Neural progenitor cell (in vitro differentiated cells): ENCODE data around the gene ZNF827.

ENCODE experiments used
- CTCF ChIP-seq: fragments of 200-600 bp; sonication (generic); IDR thresholded peaks from 2 replicates; pipeline ENCODE4 v1.5.1; 2017; ENCODE audit warnings: antibody characterized with exemption, mild to moderate bottlenecking
- EZH2 ChIP-seq: fragments of 200-600 bp; sonication (generic); IDR thresholded peaks from 2 replicates; pipeline ENCODE4 v1.6.1; 2017; ENCODE audit warnings: antibody characterized with exemption, mild to moderate bottlenecking, moderate library complexity
- EZH2phosphoT487 ChIP-seq: fragments of 200-600 bp; sonication (generic); IDR thresholded peaks from 2 replicates; pipeline ENCODE4 v1.6.1; 2017; ENCODE audit warnings: antibody characterized with exemption

- no peak for TF ChIP-seq EZH2
- TF ChIP-seq CTCF: no peak
- no peak for TF ChIP-seq EZH2phosphoT487
Observed at GRCh38 chr4:145890689-145891088, 47.9 kb downstream of the ZNF827 start.
